H1 (cell line): Measurements from ENCODE around the gene NDUFB5. TPM values are rescaled to one million over a fixed set of nuclear protein-coding genes. Genes with fewer than 3 reads are reported as not detected.

Experiments
- CHD1 ChIP-seq: IDR thresholded peaks from 2 replicates; pipeline ENCODE4 v1.6.1; 2012; ENCODE audit warnings: low read depth, low read length, improper control_type of control experiment
- SP4 ChIP-seq: IDR thresholded peaks from 2 replicates; pipeline ENCODE4 v1.6.1; 2012; ENCODE audit warnings: low read length, inconsistent platforms
- TCF12 ChIP-seq: IDR thresholded peaks from 2 replicates; pipeline ENCODE4 v1.6.1; 2011; ENCODE audit warnings: low read depth, mild to moderate bottlenecking, low read length
- polyA plus RNA-seq, 7 experiments: library from polyadenylated mRNA; depleted of rRNA in 3 of 7; stranded (reverse) in 5 of 7; unstranded in 2 of 7; fragments of >200 nt in 5 of 7; fragments of 200-250 nt in 2 of 7; gene quantifications; 1 replicate in 5 of 7; 2 replicates in 1 of 7; 4 replicates in 1 of 7; pipeline versions ENCODE4 v1.2.1 to v1.2.3, GENCODE V29; 2011 to 2013; ENCODE audit warnings: missing spikeins in 2 of 7, mixed read lengths in 2 of 7
- total RNA-seq: library from RNA; stranded (reverse); fragmentation: NEBNext Ultra II Directional; extraction: Animal tissue kit (Norgen Biotek cat#: 25700); gene quantifications from 2 replicates; pipeline ENCODE4 v1.2.1, GENCODE V29; 2021

Gene NDUFB5
- total and polyA plus RNA-seq, 2 of the 8 experiments (the other 6 are each of a cell fraction or from before 2014, with no cell fraction given): 46.1 to 85.8 TPM

DNA sequence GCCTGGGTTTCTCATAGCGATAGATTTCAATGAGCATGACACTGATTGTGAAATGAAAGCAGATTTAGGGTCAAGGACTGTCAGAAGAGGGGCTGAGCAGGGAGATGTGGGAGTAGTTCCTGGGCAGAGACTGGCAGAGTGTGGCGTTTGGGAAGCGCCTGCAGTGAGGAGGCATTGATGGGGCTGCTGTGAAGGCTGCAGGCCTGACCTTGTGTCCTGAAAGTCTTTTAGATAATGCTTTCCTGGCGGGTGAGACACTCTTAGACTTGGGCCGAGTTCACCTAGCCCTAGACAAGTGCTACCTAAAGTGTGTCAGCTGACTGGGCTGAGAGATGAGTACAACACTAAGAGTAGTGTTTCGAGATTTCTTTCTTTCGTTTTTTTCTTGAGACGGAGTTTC is 68.9 kb downstream of the NDUFB5 start (continued):
- TF ChIP-seq CHD1 (no peak), TCF12 (no peak), SP4 (no peak)
